Breast epithelium (tissue), 3 donors: Measurements from ENCODE around the gene RAD51D.

Experiments
- POLR2A ChIP-seq: fragments of 450-650 bp; IDR thresholded peaks from one replicate; pipeline ENCODE4 v1.6.1; 2016; ENCODE audit warnings: antibody characterized with exemption, mild to moderate bottlenecking, moderate library complexity
- POLR2AphosphoS5 ChIP-seq, 3 donors: sonication (generic); formaldehyde crosslinking; IDR thresholded peaks; one replicate each; pipeline ENCODE4 v1.6.1; 2017; ENCODE audit warnings: antibody characterized with exemption in 3 of 3
- TF ChIP-seq, protein P1 (sequence below), 3 donors: fragments of 450-650 bp; IDR thresholded peaks; one replicate each; pipeline ENCODE4 v1.5.1; 2016 to 2017; ENCODE audit warnings: antibody characterized with exemption in 3 of 3, mild to moderate bottlenecking in 3 of 3, moderate library complexity in 3 of 3

DNA sequence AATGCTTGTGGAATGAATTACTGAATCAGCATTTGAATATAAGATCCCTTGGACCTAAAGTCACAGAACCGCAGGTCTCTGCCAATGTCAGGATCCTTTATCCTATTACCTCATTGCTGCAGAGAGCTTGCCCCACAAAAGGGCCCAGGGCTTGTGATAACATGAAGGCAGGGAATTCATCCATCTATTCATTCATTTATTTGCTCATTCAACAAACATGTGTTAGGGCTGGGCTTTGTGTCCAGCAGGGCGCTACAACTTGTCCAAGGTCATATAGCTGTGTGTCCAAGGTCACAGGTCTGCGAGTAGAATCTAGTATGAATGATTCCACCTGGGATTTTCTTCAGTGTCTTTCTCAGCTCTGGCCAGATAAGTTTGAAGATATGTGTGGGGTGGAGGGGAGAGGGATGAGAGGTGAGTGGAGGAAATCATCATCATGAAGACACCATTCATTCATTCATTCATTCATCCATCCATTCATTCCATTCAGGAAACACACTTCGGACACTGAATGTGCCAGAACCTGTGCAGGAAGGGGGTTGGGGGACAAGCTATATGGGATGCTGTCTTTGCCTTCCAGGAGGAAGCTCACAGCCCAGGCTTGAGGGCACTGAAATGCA lies 26.7 kb upstream of the RAD51D start:
- TF ChIP-seq, protein P1, sequence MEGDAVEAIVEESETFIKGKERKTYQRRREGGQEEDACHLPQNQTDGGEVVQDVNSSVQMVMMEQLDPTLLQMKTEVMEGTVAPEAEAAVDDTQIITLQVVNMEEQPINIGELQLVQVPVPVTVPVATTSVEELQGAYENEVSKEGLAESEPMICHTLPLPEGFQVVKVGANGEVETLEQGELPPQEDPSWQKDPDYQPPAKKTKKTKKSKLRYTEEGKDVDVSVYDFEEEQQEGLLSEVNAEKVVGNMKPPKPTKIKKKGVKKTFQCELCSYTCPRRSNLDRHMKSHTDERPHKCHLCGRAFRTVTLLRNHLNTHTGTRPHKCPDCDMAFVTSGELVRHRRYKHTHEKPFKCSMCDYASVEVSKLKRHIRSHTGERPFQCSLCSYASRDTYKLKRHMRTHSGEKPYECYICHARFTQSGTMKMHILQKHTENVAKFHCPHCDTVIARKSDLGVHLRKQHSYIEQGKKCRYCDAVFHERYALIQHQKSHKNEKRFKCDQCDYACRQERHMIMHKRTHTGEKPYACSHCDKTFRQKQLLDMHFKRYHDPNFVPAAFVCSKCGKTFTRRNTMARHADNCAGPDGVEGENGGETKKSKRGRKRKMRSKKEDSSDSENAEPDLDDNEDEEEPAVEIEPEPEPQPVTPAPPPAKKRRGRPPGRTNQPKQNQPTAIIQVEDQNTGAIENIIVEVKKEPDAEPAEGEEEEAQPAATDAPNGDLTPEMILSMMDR (IDR thresholded peaks at IDR 0.05) = no peak
- TF ChIP-seq POLR2A (no peak), POLR2AphosphoS5 (IDR thresholded peaks at IDR 0.05) (no peak)
